GM18861 (cell line): ENCODE measurements around the gene BBIP1.

Experiments
- ATAC-seq: cut with Tn5 transposase; IDR thresholded peaks from one replicate; pipeline ENCODE4 v1.9.1; 2021; ENCODE audit not compliant: unreplicated experiment

The BBIP1 gene

GRCh38 chr10:110885932-110886674 is 32.9 kb downstream of the BBIP1 start:
- no peak for ATAC-seq

GRCh38 chr10:110883924-110884323 is 35.1 kb downstream of the BBIP1 start:
- ATAC-seq, result no peak

GRCh38 chr10:110881905-110882304 is 37.1 kb downstream of the BBIP1 start:
- no peak for ATAC-seq

DNA sequence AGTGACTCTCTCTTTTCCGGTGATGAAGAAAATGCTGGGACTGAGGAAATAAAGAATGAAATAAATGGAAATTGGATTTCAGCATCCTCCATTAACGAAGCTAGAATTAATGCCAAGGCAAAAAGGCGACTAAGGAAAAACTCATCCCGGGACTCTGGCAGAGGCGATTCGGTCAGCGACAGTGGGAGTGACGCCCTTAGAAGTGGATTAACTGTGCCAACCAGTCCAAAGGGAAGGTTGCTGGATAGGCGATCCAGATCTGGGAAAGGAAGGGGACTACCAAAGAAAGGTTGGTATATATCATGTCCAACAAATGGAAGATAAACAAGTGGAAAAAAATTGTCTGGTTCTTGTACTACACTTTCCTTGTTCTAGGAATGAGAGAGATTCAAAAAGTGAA is 37.7 kb downstream of the BBIP1 start:
- ATAC-seq, result no peak

DNA sequence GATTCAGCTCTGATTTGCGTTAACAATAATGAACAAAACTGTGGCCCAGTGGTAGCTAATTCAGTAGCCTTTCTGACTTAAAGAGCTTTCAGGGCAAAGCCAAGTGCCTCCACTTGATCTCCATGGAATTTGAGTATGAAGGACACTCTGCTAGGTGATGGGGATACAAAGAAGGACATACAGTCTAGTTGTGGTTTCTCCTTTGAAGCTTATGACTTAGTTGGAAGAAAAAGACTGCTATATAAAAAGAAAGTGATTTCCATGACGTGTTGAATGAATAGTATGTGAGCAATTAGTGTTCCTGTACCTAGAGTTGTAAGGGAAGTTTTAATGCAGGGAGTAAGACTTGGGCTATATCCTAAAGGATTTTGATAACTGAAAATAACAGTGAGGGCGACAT is 39.0 kb downstream of the BBIP1 start:
- no peak for ATAC-seq

GRCh38 chr10:110876788-110877187 is 42.2 kb downstream of the BBIP1 start:
- no peak for ATAC-seq

DNA sequence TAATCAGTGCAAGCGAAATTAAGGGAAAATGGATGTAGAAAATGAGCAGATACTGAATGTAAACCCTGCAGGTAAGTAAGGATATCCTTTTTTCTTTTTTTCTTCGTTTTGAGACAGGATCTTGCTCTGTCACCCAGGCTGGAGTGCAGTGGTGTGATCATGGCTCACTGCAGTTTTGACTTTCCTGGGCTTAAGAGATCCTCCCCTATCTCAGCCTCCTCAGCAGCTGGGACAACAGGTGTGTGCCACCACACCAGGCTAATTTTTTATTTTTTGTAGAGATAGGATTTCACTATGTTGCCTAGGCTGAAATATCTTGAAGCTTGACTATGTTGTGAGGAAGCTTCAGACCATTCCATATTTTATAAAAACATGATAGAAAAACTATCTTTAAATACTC is 43.0 kb downstream of the BBIP1 start:
- ATAC-seq, result no peak

GRCh38 chr10:110873951-110874350 is 45.0 kb downstream of the BBIP1 start:
- no peak for ATAC-seq

GRCh38 chr10:110872984-110873923 is 45.7 kb downstream of the BBIP1 start:
- ATAC-seq, result no peak

DNA sequence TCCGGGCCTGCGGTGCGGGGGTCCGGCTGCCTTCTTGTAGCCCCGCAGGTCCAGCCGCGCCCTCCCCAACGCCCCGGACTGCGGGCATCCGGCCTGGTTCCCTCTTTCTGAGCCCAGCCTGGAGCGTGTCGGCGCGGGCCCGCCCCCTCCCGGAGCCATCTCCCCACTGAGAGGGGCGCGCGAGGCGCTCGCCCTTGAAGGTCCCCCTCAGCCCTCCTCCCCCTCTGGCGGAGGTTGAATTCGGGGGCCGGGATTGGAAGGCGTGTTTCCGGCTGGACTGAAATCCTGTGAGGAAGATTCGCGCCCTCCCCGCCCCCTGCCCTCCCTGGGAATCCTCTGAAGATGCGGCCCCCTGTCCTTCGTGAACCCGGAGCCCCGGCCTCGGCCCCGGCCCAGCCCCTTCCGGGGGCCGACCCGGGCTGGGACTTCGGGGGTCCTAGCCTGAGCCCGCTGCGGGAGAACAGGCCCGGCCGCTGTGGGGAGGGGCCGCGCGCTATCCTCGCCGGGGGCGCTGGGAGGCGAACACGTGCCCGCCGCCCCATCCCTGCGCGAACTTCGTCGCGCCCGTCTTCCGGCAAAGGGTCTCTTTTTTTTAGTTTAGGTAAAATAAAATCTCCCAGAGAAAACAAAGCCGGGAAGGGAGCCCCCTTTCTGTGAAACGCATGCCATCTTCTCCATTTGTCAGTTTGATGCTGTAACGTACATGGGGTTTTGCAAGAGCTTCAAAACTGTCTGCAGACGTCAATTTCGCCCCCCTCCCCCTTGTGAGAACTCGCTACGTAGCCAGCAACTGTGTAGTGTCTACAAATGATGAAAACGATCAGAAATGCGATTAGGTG is 46.6 kb downstream of the BBIP1 start:
- no peak for ATAC-seq

- peak; percentile 67 for ATAC-seq
Measured at GRCh38 chr10:110871298-110872084, 47.5 kb downstream of the BBIP1 start, which contains the start of gene PDCD4. Gene PDCD4 (plus strand): TSS chr10:110871928. CDS start chr10:110876028, 4,100 bp downstream.

DNA sequence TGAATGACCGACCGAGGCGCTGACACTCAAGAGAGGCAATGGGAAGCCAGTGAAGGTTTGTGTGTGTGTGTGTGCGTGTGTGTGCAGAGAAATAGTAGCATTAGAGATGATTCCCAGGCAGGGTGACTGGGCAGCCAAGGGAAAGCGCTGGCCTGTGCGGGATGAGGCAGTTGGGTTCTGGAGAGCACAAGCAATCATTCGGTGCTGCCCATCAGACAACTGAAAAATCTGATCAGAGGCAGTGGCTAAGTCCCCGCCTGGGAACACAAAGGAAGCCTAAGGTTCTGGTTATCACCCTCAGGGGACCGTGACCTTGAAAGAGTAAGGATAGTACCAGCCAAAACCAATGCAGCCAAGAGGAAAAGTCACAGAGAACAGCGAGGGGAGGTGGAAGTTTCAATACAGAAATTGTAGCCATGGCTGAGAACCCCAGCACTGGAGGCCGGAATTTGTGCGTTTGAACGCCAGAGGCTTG is 48.1 kb downstream of the BBIP1 start:
- ATAC-seq, result no peak

DNA sequence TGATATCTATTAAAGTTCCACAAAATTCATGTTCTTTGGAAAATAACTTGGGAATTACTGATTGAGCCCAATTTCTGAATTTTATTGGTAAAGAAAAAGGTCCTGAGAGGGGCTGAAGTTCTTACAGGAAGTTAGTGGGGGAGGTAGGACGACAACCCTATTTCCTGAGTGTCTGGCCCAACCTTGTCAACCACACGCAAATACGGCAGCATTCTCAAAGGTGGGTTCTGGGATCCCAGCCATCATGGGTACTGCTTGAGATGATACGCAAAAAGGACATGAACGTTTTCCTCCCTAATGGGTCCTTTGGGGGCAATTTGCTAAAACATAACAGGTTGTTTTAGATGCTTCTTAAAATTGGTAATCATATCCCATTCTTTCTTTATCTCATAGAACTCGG is 50.0 kb downstream of the BBIP1 start:
- ATAC-seq, result no peak

- ATAC-seq, result no peak
Measured at GRCh38 chr10:110867807-110868465, 51.0 kb downstream of the BBIP1 start.

- ATAC-seq, result peak; percentile 28
Measured at GRCh38 chr10:110867011-110867806, 51.8 kb downstream of the BBIP1 start.

- peak; percentile 22 for ATAC-seq
Measured at GRCh38 chr10:110865809-110866482, 53.0 kb downstream of the BBIP1 start.

GRCh38 chr10:110865186-110865808 is 53.7 kb downstream of the BBIP1 start:
- ATAC-seq, result no peak

GRCh38 chr10:110864662-110865140 is 54.3 kb downstream of the BBIP1 start:
- peak; percentile 61 for ATAC-seq
